GM04504 (cell line): ENCODE data around the gene FAM163B.
"Not testable (repeated sequence)": the region's sequence is repeated elsewhere in the genome, so short reads cannot be mapped to it uniquely, and the experiment has no call there.

Experiments
- DNase-seq: peaks from one replicate; pipeline ENCODE4 v3.0.0-alpha.2; 2012; ENCODE audit warnings: low read depth

FAM163B gene

GRCh38 chr9:133566817-133567216 lies 42.4 kb downstream of the FAM163B start:
- DNase-seq, result no peak

DNA sequence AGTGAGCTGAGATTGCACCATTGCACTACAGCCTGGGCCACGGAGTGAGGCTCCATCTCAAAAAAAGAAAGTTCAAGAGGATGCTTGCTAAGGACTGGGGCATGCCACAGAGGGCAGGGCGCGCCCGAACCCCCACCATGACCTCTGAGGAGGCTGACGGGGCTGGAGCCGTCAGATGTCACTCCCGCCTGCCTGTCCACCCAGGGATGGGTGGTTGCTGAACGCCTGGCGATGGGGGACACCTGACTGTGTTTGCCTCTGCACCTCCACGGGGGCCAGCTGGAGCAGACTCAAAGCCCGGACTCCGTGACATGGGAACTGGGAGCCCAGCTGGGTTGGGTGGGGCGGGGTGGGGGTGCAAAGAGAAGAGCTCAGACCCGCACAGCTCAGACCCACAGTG lies 42.8 kb downstream of the FAM163B start:
- DNase-seq, result no peak

GRCh38 chr9:133564451-133565116 lies 44.6 kb downstream of the FAM163B start:
- DNase-seq, result no peak

DNA sequence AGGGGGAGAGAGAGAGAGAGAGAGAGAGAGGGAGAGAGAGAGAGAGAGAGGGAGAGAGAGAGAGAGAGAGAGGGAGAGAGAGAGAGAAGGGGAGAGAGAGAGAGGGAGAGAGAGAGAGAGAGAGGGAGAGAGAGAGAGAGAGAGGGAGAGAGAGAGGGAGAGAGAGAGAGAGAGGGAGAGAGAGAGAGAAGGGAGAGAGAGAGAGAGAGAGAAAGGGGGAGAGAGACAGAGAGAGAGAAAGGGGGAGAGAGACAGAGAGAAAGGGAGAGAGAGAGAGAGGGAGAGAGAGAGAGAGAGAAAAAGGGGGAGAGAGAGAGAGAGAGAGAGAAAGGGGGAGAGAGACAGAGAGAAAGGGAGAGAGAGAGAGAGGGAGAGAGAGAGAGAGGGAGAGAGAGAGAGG lies 45.4 kb downstream of the FAM163B start:
- DNase-seq, result not testable (repeated sequence)

- no peak for DNase-seq
Measured at GRCh38 chr9:133563291-133563796, 45.8 kb downstream of the FAM163B start.

GRCh38 chr9:133562611-133563290 lies 46.4 kb downstream of the FAM163B start:
- DNase-seq, result no peak

DNA sequence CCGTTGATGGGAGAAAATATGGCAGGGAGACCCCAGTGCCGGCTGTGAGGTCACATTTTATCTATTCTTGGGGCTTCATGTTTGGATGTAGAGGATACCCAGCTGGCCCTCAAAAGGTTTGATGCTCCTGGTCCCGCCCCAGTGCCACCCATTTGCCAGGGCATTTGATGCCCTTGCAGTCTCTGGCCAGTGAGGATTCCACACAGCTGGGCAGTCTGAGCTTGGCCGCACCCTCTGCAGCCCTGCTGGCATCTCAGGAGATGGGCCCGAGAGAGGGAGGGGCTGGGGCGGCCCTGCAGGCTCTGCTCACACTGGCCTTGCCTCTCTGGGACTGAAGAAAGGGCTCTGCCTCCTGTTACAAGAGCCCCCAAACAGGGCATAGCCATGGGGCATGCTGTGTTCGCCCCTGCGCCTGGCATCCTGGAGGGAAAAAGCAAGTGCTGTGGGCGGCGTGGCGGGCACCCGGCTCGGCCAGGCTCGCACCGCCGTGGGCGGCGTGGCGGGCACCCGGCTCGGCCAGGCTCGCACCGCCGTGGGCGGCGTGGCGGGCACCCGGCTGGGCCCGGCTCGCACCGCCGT lies 47.1 kb downstream of the FAM163B start:
- no peak for DNase-seq

DNA sequence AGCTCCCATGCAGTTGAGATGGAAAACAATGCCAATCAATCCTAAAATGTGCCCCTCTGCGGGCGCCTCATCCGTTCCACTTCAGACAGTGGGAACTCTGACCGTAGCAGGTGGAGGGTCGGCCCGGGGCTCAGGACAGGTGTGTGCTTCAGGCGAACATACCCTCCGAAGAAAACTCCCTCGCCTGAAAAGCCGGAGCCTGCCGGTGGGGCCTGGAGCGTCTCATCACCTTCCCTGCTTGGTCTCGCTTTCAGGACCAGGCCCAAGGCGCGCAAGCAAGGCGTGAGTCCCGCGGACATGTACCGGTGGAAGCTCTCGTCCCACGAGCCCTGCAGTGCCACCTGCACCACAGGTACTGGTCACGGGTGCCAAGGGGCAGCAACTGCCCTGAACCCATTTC lies 48.2 kb downstream of the FAM163B start:
- no peak for DNase-seq

DNA sequence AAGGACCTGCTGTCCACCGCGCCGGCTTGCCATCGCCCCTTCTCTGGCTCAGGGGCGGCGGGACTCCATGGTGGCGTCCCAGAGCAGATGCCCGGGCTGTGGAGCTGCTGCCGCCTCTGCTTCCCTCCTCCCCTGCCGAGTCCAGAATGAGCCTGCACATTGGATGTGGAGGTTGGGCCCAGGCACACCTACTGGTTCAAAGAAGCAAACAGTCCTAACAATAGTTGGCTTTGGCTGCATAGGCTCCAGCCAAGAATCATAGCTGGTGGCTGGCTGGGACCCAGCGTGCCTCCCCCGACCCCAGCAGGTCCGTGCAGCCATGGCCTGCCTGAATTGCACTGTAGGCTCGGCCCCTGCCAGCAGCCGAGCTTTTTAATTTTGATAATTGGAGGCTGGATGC lies 48.9 kb downstream of the FAM163B start:
- DNase-seq, result no peak

GRCh38 chr9:133558191-133559126 lies 50.7 kb downstream of the FAM163B start:
- DNase-seq, result peak; percentile 55

DNA sequence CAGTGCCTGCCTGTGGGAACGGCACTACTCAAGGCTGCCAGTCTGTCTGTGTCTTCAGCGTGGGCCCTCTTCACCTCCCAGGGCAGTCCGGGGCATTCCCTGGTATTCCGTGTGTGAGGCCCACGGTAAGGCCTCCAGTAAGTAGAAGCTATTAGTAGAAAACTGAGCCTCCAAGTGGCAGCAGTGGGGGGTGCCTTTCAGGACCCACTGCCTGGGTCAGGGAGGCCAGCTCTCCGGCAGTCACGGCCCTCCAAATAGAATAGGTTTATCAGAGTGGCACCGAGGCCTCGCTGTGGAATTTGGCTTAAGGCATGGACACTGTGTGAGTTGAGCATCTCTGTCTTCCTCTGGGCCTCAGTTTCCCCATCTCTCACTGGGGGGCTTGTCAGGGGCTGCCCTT lies 51.6 kb downstream of the FAM163B start:
- DNase-seq, result no peak

GRCh38 chr9:133556354-133556753 lies 52.8 kb downstream of the FAM163B start:
- DNase-seq, result no peak

DNA sequence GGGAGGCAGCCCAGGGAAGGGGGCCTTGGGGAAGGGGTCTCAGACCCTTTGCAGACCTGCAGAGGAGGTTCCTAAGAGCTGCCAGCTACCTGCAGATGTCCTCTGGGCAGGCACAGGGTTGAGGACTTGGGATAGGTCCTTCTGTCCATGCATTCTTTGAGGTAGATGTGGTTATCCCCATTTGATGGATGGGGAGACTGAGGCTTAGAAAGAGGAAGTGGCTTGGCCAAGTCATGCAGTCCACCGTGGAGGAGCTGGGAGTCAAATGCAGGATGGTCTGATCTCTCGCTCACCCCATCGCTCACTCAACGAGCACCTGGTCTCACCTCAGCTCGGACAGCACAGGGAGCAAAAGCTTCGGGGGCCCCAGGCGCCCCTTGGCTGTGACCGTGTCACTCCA lies 54.5 kb downstream of the FAM163B start:
- no peak for DNase-seq

DNA sequence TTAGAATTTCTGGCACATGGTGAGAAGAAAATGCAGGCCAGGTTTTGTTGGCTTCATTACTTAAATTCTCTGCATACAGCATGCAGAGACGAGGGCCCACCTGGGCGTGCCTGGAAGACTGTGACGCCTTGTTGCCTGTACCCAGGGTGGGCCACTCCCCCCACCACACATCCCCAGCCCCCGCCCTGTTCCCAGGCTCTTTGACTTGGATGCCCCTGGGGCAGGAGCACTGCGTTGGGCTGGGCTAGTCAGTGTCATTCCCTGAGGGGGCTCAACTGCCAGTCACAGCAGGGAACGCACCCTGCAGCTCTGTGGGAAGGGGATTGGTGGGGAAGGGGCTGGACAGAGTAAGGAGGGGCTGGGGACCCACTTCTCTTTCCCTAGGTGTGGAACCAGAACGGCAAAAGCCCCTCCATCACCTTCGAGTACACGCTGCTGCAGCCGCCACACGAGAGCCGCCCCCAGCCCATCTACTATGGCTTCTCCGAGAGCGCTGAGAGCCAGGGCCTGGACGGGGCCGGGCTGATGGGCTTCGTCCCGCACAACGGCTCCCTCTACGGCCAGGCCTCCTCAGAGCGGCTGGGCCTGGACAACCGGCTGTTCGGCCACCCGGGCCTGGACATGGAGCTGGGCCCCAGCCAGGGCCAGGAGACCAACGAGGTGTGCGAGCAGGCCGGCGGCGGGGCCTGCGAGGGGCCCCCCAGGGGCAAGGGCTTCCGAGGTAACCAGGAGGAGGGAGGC lies 55.0 kb downstream of the FAM163B start:
- DNase-seq, result no peak

DNA sequence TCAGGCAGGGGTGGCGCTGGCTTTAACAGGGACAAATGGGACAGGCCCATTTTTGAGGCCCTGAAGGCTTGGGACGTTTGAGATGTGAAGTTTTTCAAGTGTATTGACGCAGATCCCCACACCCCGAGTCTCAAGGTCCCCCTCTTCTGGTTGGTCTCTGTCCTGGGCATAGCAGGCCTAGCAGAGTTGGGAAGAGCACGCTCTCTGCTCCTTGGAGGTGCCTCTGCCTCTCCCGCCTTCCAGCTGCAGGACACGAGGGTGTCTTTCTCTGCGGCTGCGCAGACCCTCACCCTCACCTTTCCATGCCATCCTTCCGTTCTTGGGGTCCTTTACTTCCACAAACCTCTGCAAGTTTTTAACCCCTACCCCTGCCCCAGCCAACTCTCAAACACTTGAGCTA lies 56.1 kb downstream of the FAM163B start:
- DNase-seq, result no peak

DNA sequence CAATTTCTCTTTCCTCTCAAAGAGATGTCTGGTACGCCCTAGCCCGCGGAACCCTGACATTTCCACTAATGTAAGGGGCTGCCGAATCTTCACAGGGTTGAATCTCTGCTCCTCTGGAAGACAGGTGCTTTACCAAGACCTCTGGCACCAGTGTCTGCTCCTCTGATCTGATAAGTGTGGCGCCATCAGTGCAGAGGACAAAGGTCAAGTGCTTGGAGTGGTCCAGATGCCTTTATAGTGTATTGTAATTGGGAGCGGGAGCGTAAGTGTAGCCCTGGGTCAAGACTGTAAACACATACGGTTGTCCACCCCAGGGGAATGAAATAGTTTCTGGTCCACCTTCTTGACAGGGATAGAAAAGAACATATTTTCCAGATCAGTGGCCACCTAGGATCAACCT lies 57.0 kb downstream of the FAM163B start:
- no peak for DNase-seq

- no peak for DNase-seq
Measured at GRCh38 chr9:133551446-133551845, 57.7 kb downstream of the FAM163B start.

DNA sequence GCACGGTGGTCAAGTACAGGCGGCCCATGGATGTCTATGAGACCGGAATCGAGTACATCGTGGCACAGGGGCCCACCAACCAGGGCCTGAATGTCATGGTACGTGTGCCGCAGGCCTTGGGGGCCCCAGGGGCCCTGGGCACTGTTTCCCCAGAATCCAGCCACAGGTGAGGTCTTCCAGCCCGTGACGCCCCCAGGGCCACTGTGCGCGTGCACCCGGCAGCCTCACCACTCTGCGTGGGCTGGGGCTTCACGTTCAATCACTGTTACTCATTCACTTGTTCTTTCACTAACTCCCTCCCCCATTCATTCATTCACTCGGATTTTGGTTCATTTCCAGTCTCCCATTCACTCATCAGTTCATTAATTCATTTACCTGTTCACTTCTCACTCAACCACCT lies 62.1 kb downstream of the FAM163B start:
- no peak for DNase-seq

GRCh38 chr9:133546287-133546680 lies 62.9 kb downstream of the FAM163B start:
- DNase-seq, result no peak

GRCh38 chr9:133545494-133546286 lies 63.5 kb downstream of the FAM163B start:
- no peak for DNase-seq
